GM19238 (cell line): ENCODE measurements around the gene HOXB3.

Experiments used
- DNase-seq: peaks from one replicate; pipeline ENCODE4 v3.0.0; 2011; ENCODE audit warnings: low spot score; ENCODE audit not compliant: insufficient read length

The HOXB3 gene

GRCh38 chr17:48587276-48588073, 2.6 kb downstream of the HOXB3 start:
- no peak for DNase-seq

- DNase-seq = peak; percentile 62
Measured at GRCh38 chr17:48586355-48587258, 3.4 kb downstream of the HOXB3 start.

GRCh38 chr17:48584223-48584741, 5.8 kb downstream of the HOXB3 start:
- DNase-seq = no peak

- no peak for DNase-seq
Measured at GRCh38 chr17:48583708-48584222, 6.3 kb downstream of the HOXB3 start.

- no peak for DNase-seq
Measured at GRCh38 chr17:48582750-48583069, 7.3 kb downstream of the HOXB3 start.

GRCh38 chr17:48579760-48580554, 10.1 kb downstream of the HOXB3 start:
- no peak for DNase-seq

GRCh38 chr17:48579471-48579759, 10.6 kb downstream of the HOXB3 start:
- no peak for DNase-seq

GRCh38 chr17:48578616-48579470, 11.2 kb downstream of the HOXB3 start:
- no peak for DNase-seq

- peak; percentile 82 for DNase-seq
Measured at GRCh38 chr17:48577946-48578615, 12.0 kb downstream of the HOXB3 start, which contains the start of gene HOXB4. Gene HOXB4, minus strand, starts transcription at chr17:48578350. Its CDS starts 31 bp downstream, at chr17:48578319.

- DNase-seq = no peak
Measured at GRCh38 chr17:48577330-48577945, 12.6 kb downstream of the HOXB3 start.

GRCh38 chr17:48576479-48577309, 13.3 kb downstream of the HOXB3 start:
- no peak for DNase-seq

GRCh38 chr17:48575673-48576478, 14.2 kb downstream of the HOXB3 start:
- no peak for DNase-seq

- DNase-seq = no peak
Measured at GRCh38 chr17:48575066-48575582, 14.9 kb downstream of the HOXB3 start.

GRCh38 chr17:48574505-48575065, 15.5 kb downstream of the HOXB3 start:
- DNase-seq = no peak

GRCh38 chr17:48571826-48572417, 18.1 kb downstream of the HOXB3 start:
- DNase-seq = no peak

- no peak for DNase-seq
Measured at GRCh38 chr17:48571024-48571818, 18.8 kb downstream of the HOXB3 start.
